NT2/D1 (cell line): Measurements from ENCODE around the gene ST6GALNAC4.

Experiments used
- DNase-seq: peaks from one replicate; pipeline ENCODE4 v3.0.0-alpha.2; 2011; ENCODE audit warnings: low read depth, low spot score
- H3K27me3 ChIP-seq: 2 replicates; pipeline ENCODE4 v1.6.0; 2011; ENCODE audit warnings: mild to moderate bottlenecking; ENCODE audit not compliant: insufficient read length, insufficient read depth
- H3K36me3 ChIP-seq: 2 replicates; pipeline ENCODE4 v1.6.1; 2011; ENCODE audit warnings: mild to moderate bottlenecking, low read length, mixed read lengths; ENCODE audit not compliant: insufficient read depth, insufficient read length
- H3K4me1 ChIP-seq: 2 replicates; pipeline ENCODE4 v1.5.1; 2011; ENCODE audit not compliant: insufficient read depth, insufficient read length
- H3K4me3 ChIP-seq: 2 replicates; pipeline ENCODE4 v1.5.1; 2011; ENCODE audit warnings: low read depth; ENCODE audit not compliant: insufficient read length
- H3K9ac ChIP-seq: 2 replicates; pipeline ENCODE4 v1.6.0; 2011; ENCODE audit warnings: low read depth; ENCODE audit not compliant: insufficient read length
- H3K9me3 ChIP-seq: 2 replicates; pipeline ENCODE4 v1.5.1; 2011; ENCODE audit warnings: mild to moderate bottlenecking, low read length; ENCODE audit not compliant: insufficient read depth
- SUZ12 ChIP-seq: IDR thresholded peaks from 2 replicates; pipeline ENCODE4 v1.6.1; 2011; ENCODE audit not compliant: insufficient read length, insufficient read depth; ENCODE audit errors: extremely low read depth
- YY1 ChIP-seq: IDR thresholded peaks from 2 replicates; pipeline ENCODE4 v1.6.1; 2011; ENCODE audit not compliant: insufficient read length, insufficient read depth
- ZNF274 ChIP-seq: IDR thresholded peaks from 2 replicates; pipeline ENCODE4 v1.6.1; 2011; ENCODE audit warnings: mild to moderate bottlenecking, low read depth, low read length

Gene ST6GALNAC4

DNA sequence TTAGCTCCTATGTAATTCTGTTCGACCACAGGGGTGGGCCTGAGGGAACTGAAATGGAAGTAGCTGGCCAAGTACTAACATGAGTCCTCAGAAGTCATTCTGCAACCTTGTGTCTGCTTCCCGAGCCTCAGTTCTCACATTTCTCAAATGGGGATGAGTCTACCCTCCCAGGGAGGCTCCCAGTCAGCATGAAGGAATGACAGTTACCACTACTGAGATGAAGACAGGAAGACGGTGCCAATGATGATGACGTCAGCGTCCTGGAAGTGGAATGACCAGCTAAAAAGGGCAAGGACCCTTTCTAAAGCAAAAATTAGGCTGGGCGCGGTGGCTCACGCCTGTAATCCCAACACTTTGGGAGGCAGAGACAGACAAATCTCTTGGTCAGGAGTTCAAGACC, 6.9 kb upstream of the ST6GALNAC4 start:
- DNase-seq: no peak
- no peak overlapping the region for H3K4me3 ChIP-seq
- TF ChIP-seq ZNF274: no peak
- no peak for TF ChIP-seq SUZ12
- no peak for TF ChIP-seq YY1
- H3K36me3 ChIP-seq: no peaks in the 10 kb centered on the region
- no peaks in the 10 kb centered on the region for H3K9me3 ChIP-seq
- peaks cover 21% of the 10 kb centered on the region for H3K4me1 ChIP-seq
- H3K9ac ChIP-seq: no peak overlapping the region
- peaks cover 57% of the 10 kb centered on the region for H3K27me3 ChIP-seq

GRCh38 chr9:127923046-127923445, 6.2 kb upstream of the ST6GALNAC4 start:
- TF ChIP-seq YY1 (no peak), ZNF274 (no peak), SUZ12 (no peak)
- Histone ChIP-seq H3K27me3 (peaks cover 50% of the 10 kb centered on the region), H3K9ac (no peak overlapping the region), H3K4me1 (peaks cover 18% of the 10 kb centered on the region), H3K4me3 (no peak overlapping the region), H3K36me3 (no peaks in the 10 kb centered on the region), H3K9me3 (no peaks in the 10 kb centered on the region)
- DNase-seq: no peak

GRCh38 chr9:127921557-127922120, 4.8 kb upstream of the ST6GALNAC4 start:
- H3K27me3 ChIP-seq: peaks cover 44% of the 10 kb centered on the region
- no peaks in the 10 kb centered on the region for H3K36me3 ChIP-seq
- DNase-seq: no peak
- H3K9ac ChIP-seq: no peak overlapping the region
- no peak for TF ChIP-seq SUZ12
- TF ChIP-seq ZNF274: no peak
- no peak for TF ChIP-seq YY1
- H3K4me3 ChIP-seq: no peak overlapping the region
- H3K4me1 ChIP-seq: peaks cover 16% of the 10 kb centered on the region
- H3K9me3 ChIP-seq: no peaks in the 10 kb centered on the region

- no peaks in the 10 kb centered on the region for H3K36me3 ChIP-seq
- no peak overlapping the region for H3K9ac ChIP-seq
- no peaks in the 10 kb centered on the region for H3K9me3 ChIP-seq
- peaks cover 19% of the 10 kb centered on the region for H3K4me1 ChIP-seq
- peaks cover 44% of the 10 kb centered on the region for H3K27me3 ChIP-seq
- DNase-seq: no peak
- TF ChIP-seq ZNF274: no peak
- no peak for TF ChIP-seq SUZ12
- TF ChIP-seq YY1: no peak
- no peak overlapping the region for H3K4me3 ChIP-seq
Observed at GRCh38 chr9:127920794-127921193, 4.0 kb upstream of the ST6GALNAC4 start.

DNA sequence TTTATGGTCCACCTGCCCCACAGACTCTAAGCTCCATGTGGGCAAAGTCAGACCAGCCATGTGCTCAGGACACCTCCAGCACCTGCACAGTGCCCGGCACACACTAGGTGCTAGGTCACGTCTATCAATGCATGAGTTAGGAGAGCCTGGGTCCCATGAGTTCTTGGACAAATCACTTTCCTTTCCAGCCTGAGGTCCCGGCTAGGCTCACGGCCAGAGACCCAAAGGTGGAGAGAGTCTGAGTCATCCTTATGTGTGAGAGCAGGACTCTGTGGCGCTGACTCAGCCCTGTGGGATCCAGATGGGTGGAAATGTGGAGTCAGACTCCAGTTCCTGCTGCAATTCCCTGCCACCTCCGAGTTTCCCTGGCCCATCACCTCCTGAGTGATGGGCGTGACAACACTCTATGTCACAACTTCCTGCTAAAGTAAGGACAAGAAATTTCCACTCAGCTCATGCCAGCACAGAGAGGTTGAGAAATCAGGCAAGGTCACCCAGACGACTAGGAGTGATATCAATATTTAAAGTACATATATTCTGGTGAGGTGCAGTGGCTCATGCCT, 2.5 kb upstream of the ST6GALNAC4 start:
- no peak overlapping the region for H3K4me3 ChIP-seq
- peaks cover 5% of the 10 kb centered on the region for H3K36me3 ChIP-seq
- no peak overlapping the region for H3K9ac ChIP-seq
- H3K27me3 ChIP-seq: peaks cover 38% of the 10 kb centered on the region
- TF ChIP-seq SUZ12 (no peak), YY1 (no peak), ZNF274 (no peak)
- peaks cover 17% of the 10 kb centered on the region for H3K4me1 ChIP-seq
- DNase-seq: no peak
- no peaks in the 10 kb centered on the region for H3K9me3 ChIP-seq

DNA sequence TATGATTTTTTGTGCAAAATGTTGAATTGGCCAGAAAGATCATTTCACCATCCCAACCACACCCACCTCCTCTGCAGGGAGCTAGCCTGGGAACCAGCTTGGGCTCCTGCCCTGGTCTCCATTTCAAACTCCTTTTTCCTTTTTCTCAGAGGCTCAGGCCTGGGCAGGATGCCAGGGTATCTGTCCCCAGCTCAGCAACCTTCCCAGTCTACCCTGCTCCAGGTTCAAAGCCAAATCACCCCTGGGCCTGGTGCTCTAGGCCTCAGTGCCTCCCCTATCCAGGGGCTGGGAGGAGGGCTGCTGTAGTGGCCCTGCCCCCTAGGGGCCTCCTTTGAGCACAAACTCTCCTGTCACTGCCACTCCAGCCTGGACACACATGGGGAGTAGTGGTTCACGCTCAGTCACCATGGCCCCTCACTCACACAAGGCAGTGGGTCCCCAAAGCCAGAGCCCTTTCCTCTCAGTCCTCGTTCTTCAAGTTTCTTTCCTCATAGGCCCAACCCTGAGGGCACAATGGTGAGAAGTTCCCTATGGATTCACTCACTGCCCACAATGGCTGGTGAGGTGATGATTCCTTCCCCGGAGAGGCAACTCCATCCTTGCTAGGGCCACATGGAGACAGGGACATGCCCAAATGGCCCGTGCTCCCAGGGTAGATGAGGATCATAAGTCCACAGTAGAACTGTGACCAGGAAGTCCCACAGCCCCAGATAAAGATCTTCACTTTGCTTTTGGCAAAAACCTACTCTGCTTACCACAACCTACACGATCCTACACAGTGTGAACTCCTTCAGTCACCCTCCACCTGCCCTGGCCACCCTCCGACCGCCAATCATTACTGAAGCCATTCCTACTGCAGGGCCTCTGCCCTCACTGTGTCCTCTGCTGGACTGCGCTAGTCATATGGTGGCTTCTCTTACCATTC, 1.6 kb upstream of the ST6GALNAC4 start:
- peaks cover 17% of the 10 kb centered on the region for H3K4me1 ChIP-seq
- no peak overlapping the region for H3K4me3 ChIP-seq
- H3K9me3 ChIP-seq: no peaks in the 10 kb centered on the region
- no peak for TF ChIP-seq SUZ12
- peak overlapping the region; percentile 34 for H3K9ac ChIP-seq
- no peak for DNase-seq
- H3K27me3 ChIP-seq: peaks cover 38% of the 10 kb centered on the region
- peaks cover 5% of the 10 kb centered on the region for H3K36me3 ChIP-seq

- no peak overlapping the region for H3K4me3 ChIP-seq
- H3K4me1 ChIP-seq: peaks cover 17% of the 10 kb centered on the region
- TF ChIP-seq SUZ12 (no peak), ZNF274 (no peak), YY1 (no peak)
- H3K27me3 ChIP-seq: peaks cover 33% of the 10 kb centered on the region
- peak overlapping the region; percentile 44 for H3K9ac ChIP-seq
- peaks cover 10% of the 10 kb centered on the region for H3K36me3 ChIP-seq
- H3K9me3 ChIP-seq: no peaks in the 10 kb centered on the region
- DNase-seq: no peak
Observed at GRCh38 chr9:127917603-127918002, 762 bp upstream of the ST6GALNAC4 start.
